Muscle of back (tissue), 13 donors: ENCODE data around the gene PCDHGA1. TPM values are rescaled to one million over a fixed set of nuclear protein-coding genes. Genes with fewer than 3 reads are reported as not detected.
"Not testable (repeated sequence)": the region's sequence is repeated elsewhere in the genome, so short reads cannot be mapped to it uniquely, and the experiment has no call there.

Source experiments
- DNase-seq, 3 donors: peaks; one replicate each; pipeline versions ENCODE4 v3.0.0 to v3.0.0-alpha.2; 2013
- long read RNA-seq, 9 donors: transcript quantifications; one replicate each; lab custom pipeline, GENCODE V29; 2026
- polyA plus RNA-seq, 10 donors: library from polyadenylated mRNA; unstranded; fragments of 120-200 nt; gene quantifications; one replicate each; pipeline ENCODE4 v1.2.1, GENCODE V29; 2013; ENCODE audit not compliant: insufficient read length in 10 of 10

The PCDHGA1 gene
- under 1 TPM; 0.38 to 0.64 (median 0.54) TPM for polyA plus RNA-seq
- long read RNA-seq, donor 1: 0 reads
- long read RNA-seq, donor 2: 0 reads
- long read RNA-seq, donor 3, full-length matches to known transcripts: 1 of 1 reads
- long read RNA-seq, donor 3, partial matches to known transcripts: 0 of 1 reads
- long read RNA-seq, donor 3, other reads (novel, unspliced or antisense): 0 of 1 reads
- long read RNA-seq, donor 4, full-length matches to known transcripts: 2 of 2 reads
- long read RNA-seq, donor 4, partial matches to known transcripts: 0 of 2 reads
- long read RNA-seq, donor 4, other reads (novel, unspliced or antisense): 0 of 2 reads
- long read RNA-seq, donor 5: 0 reads
- long read RNA-seq, donor 6: 0 reads
- long read RNA-seq, donor 7, full-length matches to known transcripts: 1 of 1 reads
- long read RNA-seq, donor 7, partial matches to known transcripts: 0 of 1 reads
- long read RNA-seq, donor 7, other reads (novel, unspliced or antisense): 0 of 1 reads
- long read RNA-seq, donor 8, full-length matches to known transcripts: 2 of 2 reads
- long read RNA-seq, donor 8, partial matches to known transcripts: 0 of 2 reads
- long read RNA-seq, donor 8, other reads (novel, unspliced or antisense): 0 of 2 reads
- long read RNA-seq, donor 9: 0 reads

GRCh38 chr5:141330299-141331080 lies at the start of gene PCDHGA1:
TSS of gene PCDHGA1 (plus strand) at chr5:141330514.
- DNase-seq: no peak

- no peak for DNase-seq
Measured at GRCh38 chr5:141298376-141298775, 31.9 kb upstream of the PCDHGA1 start.

DNA sequence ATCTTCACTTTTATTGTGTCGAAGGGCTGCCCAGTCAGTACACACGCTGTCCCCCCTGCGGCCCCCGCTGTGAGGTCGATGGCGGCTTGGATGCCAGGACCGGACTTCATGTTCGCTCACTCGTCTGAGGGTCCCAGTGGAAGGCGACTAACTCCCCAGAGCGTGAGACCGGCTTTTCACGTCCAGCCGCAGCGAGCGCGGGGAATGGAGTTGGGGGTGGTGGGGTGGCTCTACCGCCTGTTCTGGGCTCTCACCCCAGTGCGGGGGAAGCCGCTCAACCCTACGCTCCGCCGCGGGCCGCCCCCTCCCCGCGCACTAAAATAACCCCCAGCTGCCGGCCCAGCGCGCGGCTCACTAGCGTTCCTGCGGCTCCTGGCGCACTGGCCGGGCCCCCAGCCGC lies 26.6 kb upstream of the PCDHGA1 start, which contains the start of gene SLC25A2:
Gene SLC25A2 (minus strand): TSS at position 294 of the 400 bp plus-strand sequence. CDS start 184 bp downstream, at position 110.
- no peak for DNase-seq

DNA sequence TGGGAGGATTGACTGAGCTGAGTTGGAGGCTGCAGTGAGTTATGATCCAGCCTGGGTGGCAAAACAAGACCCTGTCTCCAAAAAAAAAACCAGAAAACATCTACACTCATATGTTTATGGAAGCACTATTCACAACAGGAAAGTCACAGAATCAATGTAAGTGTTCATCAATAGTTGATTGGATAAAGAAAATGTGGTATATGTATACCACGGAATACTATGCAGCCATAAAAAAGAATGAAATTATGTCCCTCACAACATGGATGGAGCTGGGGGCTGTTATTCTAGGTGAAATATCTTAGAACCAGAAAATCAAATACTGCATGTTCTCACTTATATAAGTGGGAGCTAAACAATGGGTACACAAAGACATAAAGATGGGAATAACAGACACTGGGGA lies 23.7 kb upstream of the PCDHGA1 start:
- DNase-seq: no peak

- DNase-seq: no peak
Measured at GRCh38 chr5:141313711-141314110, 16.6 kb upstream of the PCDHGA1 start.

DNA sequence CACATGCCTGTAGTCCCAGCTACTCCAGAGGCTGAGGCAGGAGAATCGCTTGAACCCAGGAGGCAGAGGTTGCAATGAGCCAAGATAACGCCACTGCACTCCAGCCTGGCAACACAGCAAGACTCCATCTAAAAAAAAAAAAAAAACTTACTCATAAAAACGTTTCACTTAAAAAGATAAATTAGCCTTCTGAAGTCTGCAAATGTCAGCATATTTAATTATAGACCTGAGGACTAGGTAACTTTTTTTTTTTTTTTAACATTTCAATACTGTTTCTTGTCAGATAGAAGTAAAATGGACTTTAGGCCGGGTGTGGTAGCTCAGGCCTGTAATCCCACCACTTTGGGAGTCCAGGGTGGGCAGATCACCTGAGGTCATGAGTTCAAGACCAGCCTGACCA lies 13.4 kb upstream of the PCDHGA1 start:
- DNase-seq: not testable (repeated sequence)

DNA sequence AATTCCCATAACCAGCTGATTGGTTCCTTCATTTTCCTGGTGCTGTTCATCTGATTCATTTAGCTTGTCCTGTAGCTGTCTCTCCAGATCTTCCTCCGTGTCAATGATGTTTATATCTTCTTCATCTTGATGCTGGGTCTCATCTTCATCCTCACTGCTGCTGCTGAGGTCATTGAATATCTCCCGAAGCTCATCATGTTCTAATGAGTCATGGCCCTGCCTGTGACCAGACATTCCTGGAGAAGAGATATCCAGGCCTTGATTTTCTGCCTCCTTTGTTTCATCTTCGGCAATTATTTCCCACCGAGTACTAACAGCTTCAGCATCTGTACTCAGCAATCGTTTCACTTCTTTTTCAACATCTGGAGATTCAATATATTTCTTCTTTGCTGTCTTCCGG lies 11.1 kb upstream of the PCDHGA1 start:
- DNase-seq: no peak

DNA sequence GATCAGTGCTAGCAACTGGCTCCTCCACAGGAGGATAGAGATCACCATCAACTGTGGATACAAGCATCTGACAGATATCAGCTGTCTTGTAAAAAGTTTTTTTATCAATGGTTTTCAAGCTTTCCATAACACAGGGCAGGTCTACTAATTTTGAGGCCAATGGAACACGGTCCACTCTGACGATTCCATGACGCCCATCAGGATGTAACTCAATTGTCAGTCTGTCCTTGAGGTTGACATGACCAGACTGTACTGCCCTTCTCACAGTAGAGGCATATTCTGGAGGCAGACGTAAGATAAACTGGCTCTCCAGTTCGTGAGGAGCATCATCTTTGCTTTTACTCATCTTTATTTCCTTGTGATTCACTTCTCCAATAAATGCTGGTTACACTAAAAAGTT lies 10.6 kb upstream of the PCDHGA1 start:
- DNase-seq: no peak

DNA sequence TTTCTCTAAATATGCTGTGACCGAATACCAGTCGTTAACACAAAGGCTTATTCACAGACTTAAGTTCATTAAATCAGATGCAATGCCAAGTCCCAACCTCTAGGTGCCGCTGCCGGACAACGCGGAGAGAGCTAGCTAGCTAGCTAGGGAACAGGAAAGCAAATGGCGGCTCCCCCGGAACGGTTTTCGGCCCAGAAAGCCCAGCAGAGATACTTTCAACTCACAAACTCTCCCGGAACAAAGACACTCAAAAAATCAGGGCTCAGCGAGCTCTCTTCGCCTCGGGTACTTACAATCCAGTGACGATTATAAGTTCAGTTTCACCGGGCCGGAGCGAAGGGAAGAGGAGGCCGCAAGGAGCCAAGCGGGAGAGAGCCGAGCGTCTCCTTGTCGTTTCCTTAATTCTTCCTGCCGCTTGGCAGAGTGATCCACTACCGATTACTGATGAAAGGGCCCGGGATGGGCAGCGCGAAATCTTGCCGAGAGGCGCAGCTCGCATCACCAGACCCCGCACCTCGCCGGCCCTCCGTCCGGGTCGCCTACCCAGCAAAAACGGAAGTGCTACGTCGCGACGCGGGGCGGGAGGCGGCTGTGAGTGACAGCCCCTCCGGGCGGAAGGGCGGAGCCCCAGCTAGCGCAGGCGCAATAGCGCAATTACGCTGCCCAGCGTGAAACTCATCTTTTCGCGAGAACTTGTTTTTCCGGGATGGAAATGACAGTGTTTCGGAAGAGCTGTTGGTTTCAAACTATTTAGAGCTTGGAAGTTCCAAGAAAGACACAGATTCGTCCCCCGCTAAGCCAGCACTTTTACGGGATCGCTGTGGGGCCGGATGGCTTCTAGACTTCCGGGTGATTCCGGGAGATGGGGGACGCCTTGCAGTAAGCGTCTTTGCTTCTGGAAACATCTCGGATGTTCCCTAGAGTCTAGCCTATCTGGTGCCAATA lies 9.8 kb upstream of the PCDHGA1 start, which contains the start of gene TAF7:
Gene TAF7 (minus strand): TSS at position 560 of the 945 bp plus-strand sequence. CDS start 740 bp downstream, outside the sequence.
- peak; percentile 91 to 97 (median 96) for DNase-seq

- no peak for DNase-seq
Measured at GRCh38 chr5:141322261-141322660, 8.1 kb upstream of the PCDHGA1 start.

DNA sequence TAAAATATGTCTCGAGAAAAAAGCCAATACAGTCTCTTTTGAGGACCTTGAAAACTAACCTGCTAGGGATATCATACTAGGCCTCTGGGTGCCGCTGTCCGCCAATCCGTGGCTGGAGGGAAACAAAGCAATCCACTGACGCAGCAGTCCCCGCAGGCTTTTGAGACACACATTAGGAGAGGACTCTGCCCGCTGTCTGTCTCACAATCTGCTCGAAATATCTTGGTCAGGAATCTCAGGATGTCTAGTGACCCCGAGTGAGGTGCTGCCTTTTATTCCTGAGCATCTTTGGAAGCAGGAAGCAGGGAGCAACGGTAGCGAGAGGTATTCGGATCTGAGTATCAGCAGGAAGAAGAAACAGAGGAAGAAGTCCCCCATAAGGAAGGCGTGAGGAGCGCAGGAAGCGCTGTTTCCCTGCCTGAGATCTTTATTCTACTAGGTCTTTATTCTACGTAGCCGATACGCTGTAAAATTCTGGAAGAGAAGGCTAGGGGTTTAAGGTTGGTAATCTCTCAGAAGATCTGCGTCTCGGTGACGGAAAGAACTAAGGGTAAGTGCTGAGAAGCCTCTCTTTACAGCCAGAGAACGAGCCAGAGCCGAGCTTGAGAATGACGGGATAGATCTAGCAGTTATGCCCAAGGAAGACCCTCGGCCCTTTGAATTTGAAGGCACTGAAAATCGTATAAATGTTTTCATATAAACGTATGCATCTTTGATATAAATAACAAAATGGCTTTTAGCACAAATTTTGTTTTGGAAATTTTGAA lies 4.0 kb upstream of the PCDHGA1 start:
- peak; percentile 37 to 53 (median 45) for DNase-seq

GRCh38 chr5:141328231-141328630 lies 2.1 kb upstream of the PCDHGA1 start:
- DNase-seq: no peak

DNA sequence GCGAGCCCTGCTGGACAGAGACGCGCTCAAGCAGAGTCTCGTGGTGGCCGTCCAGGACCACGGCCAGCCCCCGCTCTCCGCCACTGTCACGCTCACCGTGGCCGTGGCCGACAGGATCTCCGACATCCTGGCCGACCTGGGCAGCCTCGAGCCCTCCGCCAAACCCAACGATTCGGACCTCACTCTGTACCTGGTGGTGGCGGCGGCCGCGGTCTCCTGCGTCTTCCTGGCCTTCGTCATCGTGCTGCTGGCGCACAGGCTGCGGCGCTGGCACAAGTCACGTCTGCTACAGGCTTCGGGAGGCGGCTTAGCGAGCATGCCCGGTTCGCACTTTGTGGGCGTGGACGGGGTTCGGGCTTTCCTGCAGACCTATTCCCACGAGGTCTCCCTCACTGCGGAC lies 2.3 kb downstream of the PCDHGA1 start:
- DNase-seq: not testable (repeated sequence)

GRCh38 chr5:141338538-141339306 lies 8.4 kb downstream of the PCDHGA1 start, which contains the start of gene PCDHGA2:
TSS of gene PCDHGA2 (plus strand) at chr5:141338760.
- peak; percentile 19 to 53 (median 34) for DNase-seq

- DNase-seq: not testable (repeated sequence)
Measured at GRCh38 chr5:141340781-141341354, 10.6 kb downstream of the PCDHGA1 start.

DNA sequence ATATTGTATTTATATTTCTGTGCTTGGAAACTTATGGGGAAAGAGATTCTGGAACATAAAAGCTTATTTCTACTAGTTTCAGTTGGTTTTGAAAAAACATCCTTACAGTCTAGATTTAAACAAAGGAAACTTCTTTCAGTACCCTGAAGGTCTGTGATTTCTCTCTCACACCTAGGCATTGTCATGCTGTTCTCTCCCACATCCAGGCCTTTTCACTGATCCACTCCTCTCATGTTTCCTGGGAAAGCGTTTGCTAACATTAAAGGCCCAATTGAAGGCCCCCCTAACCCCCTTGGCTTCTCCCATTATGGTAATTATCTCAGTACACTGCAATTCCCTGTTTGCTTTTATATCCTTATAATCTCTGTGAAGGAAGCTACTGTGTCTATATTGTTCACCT lies 12.5 kb downstream of the PCDHGA1 start:
- DNase-seq: no peak

DNA sequence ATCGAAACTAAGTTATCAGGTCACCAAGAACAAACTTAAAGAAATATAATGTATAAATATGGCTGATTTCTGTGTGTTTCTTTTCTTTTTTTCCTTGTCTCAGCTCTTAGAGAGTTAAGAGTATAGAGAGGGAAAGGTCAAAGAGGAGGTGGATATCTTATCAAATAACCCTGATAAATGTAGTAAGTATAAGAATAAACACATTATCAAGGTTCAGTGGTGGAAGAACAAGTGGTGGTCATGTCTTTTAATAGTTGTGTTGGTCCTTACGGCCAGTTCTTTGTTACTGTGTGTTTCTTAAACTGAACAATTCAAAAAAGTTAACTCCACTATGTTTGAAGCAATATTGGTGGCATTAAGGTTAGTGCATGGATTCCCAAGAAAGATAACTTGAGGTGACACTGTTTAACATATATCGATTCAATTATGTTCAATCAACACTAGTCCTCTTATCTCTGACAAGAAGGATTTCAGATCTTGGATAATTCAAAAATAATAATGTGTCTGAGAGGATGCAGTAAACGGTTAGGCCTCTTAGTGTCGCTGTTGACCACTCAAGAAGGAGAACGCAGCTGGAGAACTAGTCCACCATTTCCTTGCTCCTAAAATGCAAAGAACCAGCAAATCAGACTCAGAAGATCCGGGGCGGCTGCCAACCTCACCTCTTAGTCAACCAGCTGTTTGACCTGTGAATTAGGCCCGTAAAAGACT lies 13.1 kb downstream of the PCDHGA1 start, which contains the start of gene PCDHGA3:
Gene PCDHGA3 (plus strand): TSS at position 588 of the 711 bp plus-strand sequence. CDS start 205 bp downstream, outside the sequence.
- DNase-seq: peak in 1 of 3 donors; percentile 14

DNA sequence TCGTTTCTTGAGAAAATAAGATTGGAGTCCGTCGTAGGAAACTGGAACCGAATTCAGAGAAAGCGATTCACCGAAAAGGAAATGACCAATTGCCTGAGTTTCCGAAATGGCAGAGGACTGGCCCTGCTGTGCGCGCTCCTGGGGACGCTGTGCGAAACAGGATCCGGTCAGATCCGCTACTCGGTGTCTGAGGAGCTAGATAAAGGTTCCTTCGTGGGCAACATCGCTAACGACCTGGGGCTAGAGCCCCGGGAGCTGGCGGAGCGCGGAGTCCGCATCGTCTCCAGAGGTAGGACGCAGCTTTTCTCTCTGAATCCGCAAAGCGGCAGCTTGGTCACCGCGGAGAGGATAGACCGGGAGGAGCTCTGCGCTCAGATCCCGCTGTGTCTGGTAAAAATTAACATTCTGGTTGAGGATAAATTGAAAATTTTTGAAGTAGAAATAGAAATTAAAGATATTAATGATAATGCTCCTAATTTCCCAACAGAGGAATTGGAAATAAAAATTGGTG lies 13.7 kb downstream of the PCDHGA1 start:
- DNase-seq: peak in 1 of 3 donors; percentile 17
